Upper lobe of left lung (tissue), 6 donors: ENCODE data around the gene GALE. TPM values are rescaled to one million over a fixed set of nuclear protein-coding genes. Genes with fewer than 3 reads are reported as not detected.

Experiments
- ATAC-seq, 2 donors: fragments of 200-7000 bp; cut with Tn5 transposase; one replicate each; pipeline ENCODE4 v1.9.1; 2022; ENCODE audit warnings: mild to moderate bottlenecking in 2 of 2, moderate library complexity in 2 of 2; ENCODE audit not compliant: low FRiP score in 2 of 2
- DNase-seq, 2 donors: peaks; one replicate each; pipeline ENCODE4 v3.0.0-alpha.2; 2019 to 2020
- H3K27ac ChIP-seq, 4 donors: fragments of 200-600 bp; sonication (generic); one replicate each; pipeline ENCODE4 v1.5.1; 2016 to 2019
- H3K27me3 ChIP-seq, 4 donors: fragments of 200-600 bp; sonication (generic); one replicate each; pipeline ENCODE4 v1.5.1; 2017 to 2019
- H3K36me3 ChIP-seq, 4 donors: fragments of 200-600 bp; sonication (generic); one replicate each; pipeline ENCODE4 v1.5.1; 2016 to 2019
- H3K4me1 ChIP-seq, 4 donors: fragments of 200-600 bp; sonication (generic); one replicate each; pipeline ENCODE4 v1.5.1; 2018 to 2019
- H3K4me3 ChIP-seq, 4 donors: fragments of 200-600 bp; sonication (generic); one replicate each; pipeline ENCODE4 v1.5.1; 2017 to 2019; ENCODE audit warnings: mild to moderate bottlenecking in 2 of 4, moderate library complexity in 1 of 4
- H3K9me3 ChIP-seq, 4 donors: fragments of 200-600 bp; sonication (generic); one replicate each; pipeline ENCODE4 v1.5.1; 2018 to 2019
- EP300 ChIP-seq, 4 donors: sonication (generic); formaldehyde crosslinking; IDR thresholded peaks; one replicate each; pipeline ENCODE4 v1.5.1; 2017; ENCODE audit warnings: antibody characterized with exemption in 4 of 4, control low read depth in 2 of 4
- POLR2A ChIP-seq, 4 donors: fragments of 450-650 bp; IDR thresholded peaks; one replicate each; pipeline ENCODE4 v1.5.1; 2016 to 2017; ENCODE audit warnings: antibody characterized with exemption in 4 of 4, mild to moderate bottlenecking in 2 of 4
- POLR2AphosphoS5 ChIP-seq, 2 donors: sonication (generic); formaldehyde crosslinking; IDR thresholded peaks; one replicate each; pipeline ENCODE4 v1.5.1; 2017; ENCODE audit warnings: antibody characterized with exemption in 2 of 2
- WGBS, 2 donors: methylation state at CpG; one replicate each; pipeline ENCODE4 v1.1.5; 2017 to 2018; 5-methylcytosine and 5-hydroxymethylcytosine counted together
- total RNA-seq, 6 donors: library from RNA; depleted of rRNA in 4 of 6; stranded (reverse); fragments of >200 nt in 4 of 6; gene quantifications; one replicate each; pipeline versions ENCODE4 v1.1.0 to v1.2.1, GENCODE V29; 2016 to 2021
- TF ChIP-seq, protein P1 (sequence below), 6 experiments: fragments of 450-650 bp in 4 of 6; fragments of 200-600 bp in 2 of 6; sonication (generic) in 2 of 6; IDR thresholded peaks; one replicate each; pipeline ENCODE4 v1.5.1; 2016 to 2019; ENCODE audit warnings: antibody characterized with exemption in 6 of 6
- donor health status: DM: no; HTN: no; CAD: no; lungs with moderate emphysema.
- donor health status: DM: no; HTN: yes; CAD: no; lungs with severe emphysema.

Gene GALE
- total RNA-seq, 6 donors from 2014 or later: 49.2 to 95.0 (median 59.7) TPM

DNA sequence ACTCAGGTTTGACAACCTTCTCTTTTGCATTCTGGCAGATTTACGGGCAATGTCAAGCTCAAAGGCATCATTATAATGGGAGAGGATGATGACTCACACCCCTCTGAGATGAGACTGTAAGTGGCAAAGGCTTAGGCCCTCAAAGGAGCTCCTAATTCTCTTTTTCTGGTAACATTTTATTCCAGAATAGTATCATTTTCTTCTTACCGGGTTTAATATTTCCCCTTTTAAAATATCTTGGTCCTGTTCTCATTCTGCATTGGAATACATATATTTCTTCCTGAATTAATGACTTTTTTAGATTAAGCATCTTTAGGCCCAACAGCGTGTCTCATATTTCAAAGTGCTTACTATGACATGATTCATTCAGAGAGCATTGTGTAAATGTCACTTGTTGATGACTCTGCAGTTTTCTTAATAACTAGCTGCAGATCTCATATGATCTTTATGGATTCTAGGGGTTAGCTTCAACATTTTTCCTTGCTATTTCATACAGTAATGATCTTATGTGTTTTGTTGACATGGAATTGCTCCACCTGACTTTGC lies 20.7 kb downstream of the GALE start:
- no peaks in the 10 kb centered on the region for H3K9me3 ChIP-seq

DNA sequence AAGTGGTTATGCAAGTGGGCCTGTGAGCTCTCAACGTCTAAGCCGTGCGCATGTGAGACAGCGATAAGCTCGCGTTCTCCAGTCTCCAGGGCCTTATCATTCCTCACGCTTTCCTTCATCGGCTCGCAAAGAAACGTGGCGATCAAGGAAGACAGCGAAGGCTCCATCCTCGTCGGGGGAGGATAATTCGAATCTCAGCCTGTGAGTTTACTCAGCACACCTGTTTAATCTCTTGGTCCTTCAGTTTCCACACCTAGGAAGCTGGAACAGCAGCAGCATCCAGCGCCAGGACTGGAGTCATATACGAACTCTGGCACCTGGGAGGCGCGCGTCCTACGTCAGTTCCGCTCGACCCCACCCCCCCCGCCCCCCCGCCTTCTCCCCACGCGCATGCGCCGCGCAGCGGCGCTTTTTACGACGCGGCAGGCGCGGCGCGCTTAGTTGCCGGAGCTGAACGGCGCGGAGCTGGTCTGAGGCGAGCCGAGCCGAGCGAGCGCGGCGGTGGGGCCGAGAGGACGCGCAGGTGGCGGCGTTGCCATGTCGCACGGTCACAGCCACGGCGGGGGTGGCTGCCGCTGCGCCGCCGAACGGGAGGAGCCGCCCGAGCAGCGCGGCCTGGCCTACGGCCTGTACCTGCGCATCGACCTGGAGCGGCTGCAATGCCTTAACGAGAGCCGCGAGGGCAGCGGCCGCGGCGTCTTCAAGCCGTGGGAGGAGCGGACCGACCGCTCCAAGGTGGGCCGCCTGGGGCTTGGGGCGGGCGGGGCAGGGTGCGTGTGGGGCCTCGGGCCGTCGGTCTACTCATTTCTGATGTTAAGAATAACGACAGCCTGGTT lies 22.4 kb downstream of the GALE start, which contains the start of gene PITHD1:
Gene PITHD1, plus strand, starts transcription at position 440 of the 836 bp plus-strand sequence. Its CDS starts 98 bp downstream, at position 538.
- Histone ChIP-seq H3K4me1 (peaks cover 23 to 31% (median 24%) of the 10 kb centered on the region in 4 donors), H3K27ac (peak within 1 kb of the TSS; percentile 83 to 92 (median 88)), H3K27me3 (no peaks in the 10 kb centered on the region), H3K36me3 (peaks cover 0 to 26% (median 2%) of the 10 kb centered on the region in 4 donors), H3K4me3 (peak within 1 kb of the TSS; percentile 65 to 95 (median 86)), H3K9me3 (no peaks in the 10 kb centered on the region)
- DNase-seq (peak; percentile 82 to 96), ATAC-seq (peak; percentile 88 to 94)
- TF ChIP-seq POLR2AphosphoS5 (IDR thresholded peaks at IDR 0.05): peak; percentile 82 to 93
- TF ChIP-seq EP300 (IDR thresholded peaks at IDR 0.05): no peak
- TF ChIP-seq, protein P1, sequence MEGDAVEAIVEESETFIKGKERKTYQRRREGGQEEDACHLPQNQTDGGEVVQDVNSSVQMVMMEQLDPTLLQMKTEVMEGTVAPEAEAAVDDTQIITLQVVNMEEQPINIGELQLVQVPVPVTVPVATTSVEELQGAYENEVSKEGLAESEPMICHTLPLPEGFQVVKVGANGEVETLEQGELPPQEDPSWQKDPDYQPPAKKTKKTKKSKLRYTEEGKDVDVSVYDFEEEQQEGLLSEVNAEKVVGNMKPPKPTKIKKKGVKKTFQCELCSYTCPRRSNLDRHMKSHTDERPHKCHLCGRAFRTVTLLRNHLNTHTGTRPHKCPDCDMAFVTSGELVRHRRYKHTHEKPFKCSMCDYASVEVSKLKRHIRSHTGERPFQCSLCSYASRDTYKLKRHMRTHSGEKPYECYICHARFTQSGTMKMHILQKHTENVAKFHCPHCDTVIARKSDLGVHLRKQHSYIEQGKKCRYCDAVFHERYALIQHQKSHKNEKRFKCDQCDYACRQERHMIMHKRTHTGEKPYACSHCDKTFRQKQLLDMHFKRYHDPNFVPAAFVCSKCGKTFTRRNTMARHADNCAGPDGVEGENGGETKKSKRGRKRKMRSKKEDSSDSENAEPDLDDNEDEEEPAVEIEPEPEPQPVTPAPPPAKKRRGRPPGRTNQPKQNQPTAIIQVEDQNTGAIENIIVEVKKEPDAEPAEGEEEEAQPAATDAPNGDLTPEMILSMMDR (IDR thresholded peaks at IDR 0.05): peak in 1 of 6 experiments; percentile 13
- TF ChIP-seq POLR2A (IDR thresholded peaks at IDR 0.05): peak in 2 of 4 donors; percentile 85 to 96
- WGBS, 2 donors: 1% methylated on average over 16 to 38 of the region's 91 CpGs

More for the DNA sequence above, 20.7 kb downstream of the GALE start:
- DNase-seq (no peak), ATAC-seq (no peak)
- TF ChIP-seq POLR2AphosphoS5 (IDR thresholded peaks at IDR 0.05): no peak
- TF ChIP-seq EP300 (IDR thresholded peaks at IDR 0.05): no peak
- TF ChIP-seq POLR2A (IDR thresholded peaks at IDR 0.05): no peak
- TF ChIP-seq, protein P1 (IDR thresholded peaks at IDR 0.05): no peak
- Histone ChIP-seq H3K4me3 (no peak overlapping the region), H3K36me3 (peaks cover 0 to 41% (median 6%) of the 10 kb centered on the region in 4 donors), H3K4me1 (peaks cover 18 to 31% (median 23%) of the 10 kb centered on the region in 4 donors), H3K27me3 (no peaks in the 10 kb centered on the region), H3K27ac (no peak overlapping the region)
- 68 to 79% methylated on average over 3 of the region's 3 CpGs for WGBS, 2 donors

DNA sequence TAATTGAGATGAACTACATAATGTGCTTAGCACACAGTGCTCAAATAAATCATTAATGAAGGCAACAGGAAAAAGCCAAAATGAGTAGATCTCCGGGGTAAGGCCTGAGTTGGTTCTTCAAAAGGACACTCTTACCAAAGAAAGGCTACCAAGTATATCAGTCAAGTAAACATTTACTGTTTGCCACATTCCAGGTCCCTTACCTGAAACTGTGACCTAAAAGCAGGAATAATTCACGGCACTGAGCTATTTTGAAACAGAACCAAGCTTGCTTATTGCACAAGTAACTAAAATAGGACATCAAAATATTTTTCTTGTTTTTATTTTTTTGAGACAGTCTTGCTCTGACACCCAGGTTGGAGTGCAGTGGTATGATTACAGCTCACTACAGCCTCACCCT lies 24.3 kb downstream of the GALE start:
- H3K4me1 ChIP-seq: peaks cover 24 to 36% (median 25%) of the 10 kb centered on the region in 4 donors
- DNase-seq: no peak
- TF ChIP-seq, protein P1 (IDR thresholded peaks at IDR 0.05): no peak
- TF ChIP-seq POLR2AphosphoS5 (IDR thresholded peaks at IDR 0.05): no peak
- no peak for TF ChIP-seq EP300 (IDR thresholded peaks at IDR 0.05)
- no peak for TF ChIP-seq POLR2A (IDR thresholded peaks at IDR 0.05)
- H3K36me3 ChIP-seq: peaks cover 0 to 12% (median 0%) of the 10 kb centered on the region in 4 donors
- no peak for ATAC-seq
- H3K27ac ChIP-seq: peak overlapping the region in 1 of 4 donors; percentile 1
- WGBS, 2 donors: 52 to 75% methylated on average over 2 of the region's 2 CpGs
- H3K4me3 ChIP-seq: no peak overlapping the region
- H3K27me3 ChIP-seq: no peaks in the 10 kb centered on the region
- H3K9me3 ChIP-seq: no peaks in the 10 kb centered on the region

DNA sequence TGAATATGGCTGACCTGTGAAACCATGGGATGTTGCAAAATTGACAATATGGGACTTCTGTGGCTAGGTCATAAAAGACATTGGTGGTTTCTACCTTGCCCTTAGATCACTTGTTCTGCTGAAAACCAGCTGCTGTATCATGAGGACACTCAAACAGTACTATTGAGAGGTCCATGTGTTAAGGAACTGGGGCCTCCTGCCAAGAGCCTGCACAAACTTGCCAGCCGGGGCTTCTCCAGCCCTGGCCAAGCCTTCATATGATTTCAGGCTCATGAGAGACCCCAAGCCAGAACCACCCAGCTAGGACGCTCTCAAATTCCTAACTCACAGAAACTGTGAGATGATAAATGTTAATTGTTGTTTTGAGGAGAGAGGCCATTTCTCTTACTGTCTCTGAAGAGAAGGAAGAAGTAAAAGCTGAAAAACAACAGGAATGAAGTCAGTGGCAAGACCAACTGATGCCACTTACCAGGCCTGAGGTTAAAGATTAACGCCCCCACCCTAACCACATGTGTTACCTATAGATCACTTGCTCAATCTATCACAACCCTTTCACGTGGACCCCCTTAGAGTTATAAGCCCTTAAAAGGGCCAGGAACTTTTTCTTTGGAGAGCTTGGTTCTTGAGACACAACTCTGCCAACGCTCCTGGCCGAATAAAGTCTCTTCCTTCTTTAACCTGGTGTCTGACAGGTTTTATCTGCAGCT lies 26.2 kb downstream of the GALE start:
- Histone ChIP-seq H3K36me3 (peaks cover 0 to 6% (median 0%) of the 10 kb centered on the region in 4 donors), H3K4me1 (peaks cover 13 to 21% (median 19%) of the 10 kb centered on the region in 4 donors), H3K9me3 (no peaks in the 10 kb centered on the region), H3K4me3 (no peak overlapping the region), H3K27me3 (no peaks in the 10 kb centered on the region), H3K27ac (no peak overlapping the region)
- TF ChIP-seq POLR2A (IDR thresholded peaks at IDR 0.05) (no peak), EP300 (IDR thresholded peaks at IDR 0.05) (no peak), POLR2AphosphoS5 (IDR thresholded peaks at IDR 0.05) (no peak)
- TF ChIP-seq, protein P1 (IDR thresholded peaks at IDR 0.05): no peak
- ATAC-seq (no peak), DNase-seq (peak in 1 of 2 donors; percentile 34)
- 68% methylated on average over 6 of the region's 6 CpGs for WGBS, 2 donors
